K562 (cell line): ENCODE data around the gene GSG1L2. TPM values are rescaled to one million over a fixed set of nuclear protein-coding genes. Genes with fewer than 3 reads are reported as not detected.

Source experiments
- ATAC-seq: fragments of 200-7000 bp; cut with Tn5 transposase; 3 replicates; pipeline ENCODE4 v1.9.1; 2020; ENCODE audit warnings: moderate library complexity
- BruUV-seq: library from RNA; stranded (reverse); fragments of 400-500 nt; replicated peaks from 2 replicates; lab custom pipeline; 2021; lab: Mats Ljungman, UMichigan
- CTCF ChIA-PET: fragments of 300-600 bp; formaldehyde crosslinking; extraction: SDS; loops from one replicate; lab custom pipeline; 2021; ENCODE audit warnings: low intra/inter-chr PET ratio; lab: Yijun Ruan, JAX
- POLR2A ChIA-PET: fragments of 300-600, 350-650 bp; sonication (Branson Sonifier 250); formaldehyde crosslinking; extraction: SDS; loops from one replicate; lab custom pipeline; 2021; ENCODE audit warnings: antibody characterized with exemption, inconsistent platforms; lab: Yijun Ruan, JAX
- DNase-seq, 4 experiments: peaks; one replicate each; pipeline versions ENCODE4 v3.0.0 to v3.0.0-alpha.2; 2011 to 2018; ENCODE audit warnings: low spot score in 3 of 4, mixed read lengths in 3 of 4; ENCODE audit errors: extremely low read depth in 1 of 4
- FAIRE-seq: peaks from 2 replicates; lab custom pipeline; 2011; peaks lifted over from hg19 to GRCh38; lab: Jason Lieb, UNC
- H2AFZ ChIP-seq: 2 replicates; pipeline ENCODE4 v1.6.0; 2011; ENCODE audit warnings: low read depth, low read length, control low read depth, inconsistent platforms
- H3K27ac ChIP-seq: fragments of 200-600 bp; 3 replicates; pipeline ENCODE4 v1.8.0; 2011; ENCODE audit warnings: low read depth, mild to moderate bottlenecking, control low read depth, inconsistent platforms, low read length, moderate library complexity, mixed read lengths; ENCODE audit errors: extremely low read depth
- H3K27me3 ChIP-seq, 2 experiments: fragments of 300-600 bp in 1 of 2; 2 replicates in 1 of 2; 3 replicates in 1 of 2; pipeline versions ENCODE4 v1.6.0 to v1.8.0; 2011; ENCODE audit warnings: inconsistent platforms in 2 of 2, low read length in 2 of 2, mild to moderate bottlenecking in 1 of 2, mixed read lengths in 1 of 2, moderate library complexity in 1 of 2; ENCODE audit not compliant: control insufficient read depth in 2 of 2, insufficient read depth in 2 of 2
- H3K36me3 ChIP-seq: fragments of 300-600 bp; 3 replicates; pipeline ENCODE4 v1.8.0; 2011; ENCODE audit warnings: mild to moderate bottlenecking, low read length, inconsistent platforms; ENCODE audit not compliant: control insufficient read depth, insufficient read depth
- H3K4me1 ChIP-seq, 2 experiments: fragments of 200-600 bp in 1 of 2; replicated peaks in 1 of 2; 2 replicates in 1 of 2; 3 replicates in 1 of 2; pipeline versions ENCODE4 v1.5.1 to v1.8.0; 2011; ENCODE audit warnings: inconsistent platforms in 2 of 2, low read length in 2 of 2, mild to moderate bottlenecking in 1 of 2, mixed read lengths in 1 of 2, moderate library complexity in 1 of 2; ENCODE audit not compliant: control insufficient read depth in 2 of 2, insufficient read depth in 2 of 2
- H3K4me2 ChIP-seq: 2 replicates; pipeline ENCODE4 v1.6.1; 2011; ENCODE audit warnings: low read length, control low read depth, inconsistent platforms, mixed read lengths; ENCODE audit not compliant: insufficient read depth
- H3K4me3 ChIP-seq: fragments of 200-600 bp; sonication (generic), shearing (Covaris generic); 2 replicates; pipeline ENCODE4 v1.5.1; 2016; ENCODE audit warnings: control low read depth, inconsistent platforms
- H3K79me2 ChIP-seq: fragments of 200-600 bp; 3 replicates; pipeline ENCODE4 v1.8.0; 2011; ENCODE audit warnings: low read length, inconsistent platforms; ENCODE audit not compliant: control insufficient read depth, insufficient read depth
- H3K9ac ChIP-seq, 2 experiments: 2 replicates each; pipeline versions ENCODE4 v1.6.0 to v1.6.1; 2011; ENCODE audit warnings: low read depth in 2 of 2, low read length in 2 of 2, control low read depth in 1 of 2, inconsistent platforms in 1 of 2, mild to moderate bottlenecking in 1 of 2, mixed read lengths in 1 of 2; ENCODE audit not compliant: insufficient read depth in 1 of 2
- H3K9me1 ChIP-seq: one replicate; pipeline ENCODE4 v1.6.0; 2011; ENCODE audit warnings: inconsistent platforms, mild to moderate bottlenecking, low read length, moderate library complexity; ENCODE audit not compliant: control insufficient read depth, insufficient read depth
- H3K9me3 ChIP-seq: replicated peaks from 2 replicates; pipeline ENCODE4 v1.5.1; 2011; ENCODE audit warnings: low read depth, low read length, inconsistent platforms; ENCODE audit not compliant: control insufficient read depth, insufficient read depth
- H4K20me1 ChIP-seq: replicated peaks from 2 replicates; pipeline ENCODE4 v1.6.1; 2011; ENCODE audit warnings: low read length, inconsistent platforms, mixed read lengths; ENCODE audit not compliant: control insufficient read depth, insufficient read depth
- CTCFL ChIP-seq: IDR thresholded peaks from 2 replicates; pipeline ENCODE4 v1.6.1; 2011; ENCODE audit warnings: borderline replicate concordance, low read depth, mild to moderate bottlenecking, moderate library complexity, low read length; ENCODE audit not compliant: insufficient read depth, poor library complexity, severe bottlenecking
- FOXA3 ChIP-seq, 2 experiments: fragments of 450-650 bp in 1 of 2; sonication (generic) in 1 of 2; formaldehyde crosslinking; IDR thresholded peaks in 1 of 2; conservative IDR thresholded peaks in 1 of 2; 2 replicates each; pipeline versions ENCODE4 v1.4.0 to v1.8.0; 2020 to 2022; ENCODE audit warnings: mild to moderate bottlenecking in 2 of 2, missing genetic modification reagents in 1 of 2
- ID3 ChIP-seq, 2 experiments: fragments of 250-450 bp in 1 of 2; fragments of 450-650 bp in 1 of 2; sonication (Bioruptor Pico) in 1 of 2; IDR thresholded peaks; 2 replicates each; pipeline versions ENCODE4 v1.6.1 to v1.8.0; 2016 to 2021; ENCODE audit warnings: mild to moderate bottlenecking in 2 of 2, moderate library complexity in 2 of 2, missing compliant biosample characterization in 1 of 2, missing genetic modification characterization in 1 of 2
- L3MBTL2 ChIP-seq: fragments of 450-650 bp; IDR thresholded peaks from 2 replicates; pipeline ENCODE4 v1.6.1; 2016; ENCODE audit warnings: mild to moderate bottlenecking, moderate library complexity
- MXI1 ChIP-seq: IDR thresholded peaks from 2 replicates; pipeline ENCODE4 v1.6.1; 2011; ENCODE audit warnings: low read depth, mild to moderate bottlenecking, improper control_type of control experiment, low read length
- NCOA4 ChIP-seq: fragments of 450-650 bp; IDR thresholded peaks from 2 replicates; pipeline ENCODE4 v1.6.1; 2018; ENCODE audit warnings: mild to moderate bottlenecking; ENCODE audit not compliant: partially characterized antibody
- PHB ChIP-seq: fragments of 250-450 bp; sonication (Bioruptor Pico); IDR thresholded peaks from 2 replicates; pipeline ENCODE4 v1.5.0; 2021
- SMARCE1 ChIP-seq: fragments of 450-650 bp; IDR thresholded peaks from 2 replicates; pipeline ENCODE4 v1.7.1; 2016; ENCODE audit warnings: mild to moderate bottlenecking
- SNIP1 ChIP-seq: fragments of 450-650 bp; IDR thresholded peaks from 2 replicates; pipeline ENCODE4 v1.7.1; 2017; ENCODE audit warnings: low read depth, mild to moderate bottlenecking
- TAL1 ChIP-seq: fragments of 450-650 bp; IDR thresholded peaks from 2 replicates; pipeline ENCODE4 v1.6.1; 2016; ENCODE audit warnings: mild to moderate bottlenecking
- ZNF354B ChIP-seq: fragments of 250-450 bp; sonication (Bioruptor Pico); IDR thresholded peaks from 2 replicates; pipeline ENCODE4 v1.4.0; 2020
- ZSCAN32 ChIP-seq: fragments of 450-650 bp; formaldehyde crosslinking; IDR thresholded peaks from 2 replicates; pipeline ENCODE4 v1.4.0; 2020; ENCODE audit warnings: mild to moderate bottlenecking, moderate library complexity
- WGBS: fragments of 100-300 bp; shearing (Covaris generic); methylation state at CpG from one replicate; pipeline ENCODE4 v1.1.6; 2016; ENCODE audit warnings: low coverage, mixed read lengths; ENCODE audit not compliant: insufficient coverage; ENCODE audit errors: missing lambda C conversion rate; 5-methylcytosine and 5-hydroxymethylcytosine counted together
- in situ Hi-C: fragments of 300-500 bp; cut with MboI; formaldehyde crosslinking; loops from 4 replicates; pipeline ENCODE4 v1.15.0; 2018; ENCODE audit warnings: inconsistent platforms, mixed read lengths
- intact Hi-C: fragments of 100-400 bp; cut with micrococcal nuclease; formaldehyde crosslinking; loops from 2 replicates; pipeline ENCODE4 v1.14.2; 2022
- polyA plus RNA-seq, 8 experiments: library from polyadenylated mRNA; depleted of rRNA in 4 of 8; stranded (reverse) in 5 of 8; unstranded in 3 of 8; fragments of >200 nt; fragmentation: Nextera tagmentation in 2 of 8; fragmentation: Illumina TruSeq in 1 of 8; extraction: Ambion mirVana in 2 of 8; extraction: Trizol in 1 of 8; gene quantifications; 2 replicates each; pipeline versions ENCODE4 v1.2.1 to v1.2.3, GENCODE V29; 2011 to 2014; ENCODE audit warnings: inconsistent platforms in 1 of 8, missing spikeins in 1 of 8
- total RNA-seq, 7 experiments: library from RNA; depleted of rRNA in 6 of 7; stranded (reverse); fragments of >200 nt in 6 of 7; fragmentation: Illumina TruSeq in 2 of 7; extraction: Trizol in 2 of 7; gene quantifications; 2 replicates each; pipeline versions ENCODE4 v1.2.1 to v1.2.3, GENCODE V29; 2011 to 2021; ENCODE audit warnings: low replicate concordance in 1 of 7

GSG1L2 gene
- total and polyA plus RNA-seq, 9 of the 15 experiments (the other 6 are each of a cell fraction or from before 2014, with no cell fraction given), result not detected

GRCh38 chr17:9760266-9760665, 61.6 kb downstream of the GSG1L2 start (continued):
- no peak for TF ChIP-seq ID3 (CRISPR knock-in tag; IDR thresholded peaks at IDR 0.05)
- TF ChIP-seq ID3 (tag; IDR thresholded peaks at IDR 0.05), result no peak
- no peak for TF ChIP-seq L3MBTL2
- no peak for TF ChIP-seq SMARCE1
- no peak for TF ChIP-seq ZNF354B (CRISPR knock-in tag)
- no peak for TF ChIP-seq MXI1
- TF ChIP-seq, all 486 proteins: peak for 0

GRCh38 chr17:9755083-9755482, 66.8 kb downstream of the GSG1L2 start:
- POLR2A ChIA-PET, result no interaction called here
- Histone ChIP-seq H3K27me3 (no peaks in the 10 kb centered on the region; a peak in 1 of 5 replicates), H2AFZ (no peak overlapping the region)
- TF ChIP-seq FOXA3 (CRISPR knock-in tag; conservative IDR thresholded peaks at IDR 0.05 in 1 of 2, IDR thresholded peaks at IDR 0.05 in 1 of 2), result no peak
- no peak for TF ChIP-seq TAL1
- no peak for TF ChIP-seq CTCFL
- no peak for TF ChIP-seq NCOA4
- no peak for TF ChIP-seq ZSCAN32
- TF ChIP-seq SNIP1, result no peak
- TF ChIP-seq PHB, result no peak
- TF ChIP-seq, all 486 proteins: peak for 0
- FAIRE-seq, result no peak
- in situ Hi-C loops (no loop called here), intact Hi-C loops (no loop called here)
- Histone ChIP-seq H3K9ac (no peak overlapping the region), H3K27ac (no peak overlapping the region), H3K9me1 (no peaks in the 10 kb centered on the region), H3K4me3 (no peak overlapping the region), H3K36me3 (no peaks in the 10 kb centered on the region), H3K4me1 (no peaks in the 10 kb centered on the region), H3K9me3 (no peaks in the 10 kb centered on the region), H4K20me1 (no peaks in the 10 kb centered on the region), H3K79me2 (no peaks in the 10 kb centered on the region), H3K4me2 (no peak overlapping the region)
- CTCF ChIA-PET, result no interaction called here
- no peak for ATAC-seq
- no peak for DNase-seq
- no TSS peak for BruUV-seq
- WGBS, result 10% methylated on average over 2 of the region's 3 CpGs
